ENCODE results near the gene GPR156.

GPR156 gene

DNA sequence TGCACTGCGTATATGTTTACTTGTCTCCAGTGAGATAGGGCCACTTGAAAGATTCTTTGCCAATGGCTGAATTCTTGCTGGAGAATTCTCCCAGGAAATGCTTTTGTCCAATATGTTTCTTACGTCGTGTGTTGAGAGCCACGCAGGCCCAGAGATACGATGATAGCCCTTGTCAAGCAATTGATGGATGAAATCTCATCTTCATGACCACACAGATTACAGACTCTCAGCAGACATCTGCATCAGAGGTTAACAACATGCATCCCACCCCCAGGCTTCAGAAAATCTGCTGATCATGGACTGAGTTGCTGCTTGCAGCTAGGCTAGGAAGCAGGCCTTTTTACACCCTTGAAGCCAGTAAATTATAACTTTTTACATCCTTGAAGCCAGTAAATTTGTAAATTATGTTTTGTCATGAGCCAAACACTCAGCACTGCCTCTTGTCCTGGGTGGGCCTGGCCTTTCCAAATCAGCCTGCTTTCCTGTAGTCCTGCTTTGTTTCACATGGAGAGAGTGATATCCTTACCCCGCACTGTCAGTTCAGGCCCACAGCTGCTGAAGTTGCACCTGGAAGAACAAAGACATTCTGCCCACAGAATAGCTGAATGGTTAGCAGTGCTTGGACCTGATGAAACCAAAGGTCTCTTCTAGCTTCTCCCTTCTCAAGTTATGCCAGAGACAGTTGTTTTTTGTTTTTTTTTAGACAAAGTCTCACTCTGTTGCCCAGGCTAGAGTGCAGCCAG, 84.4 kb downstream of the GPR156 start:
- TF ChIP-seq CEBPB (IDR thresholded peaks at IDR 0.05) (no peak), EP300 (IDR thresholded peaks at IDR 0.05; ENCODE audit: borderline replicate concordance) (no peak), FOXM1 (IDR thresholded peaks at IDR 0.05; ENCODE audit: borderline replicate concordance, low read depth) (no peak), REST (IDR thresholded peaks at IDR 0.05; ENCODE audit: low read depth) (no peak), YY1 (IDR thresholded peaks at IDR 0.05; ENCODE audit: low read depth) (no peak), TCF12 (IDR thresholded peaks at IDR 0.05; ENCODE audit: low read depth) (no peak), TAF1 (IDR thresholded peaks at IDR 0.05; ENCODE audit: low read depth) (no peak), TEAD4 (IDR thresholded peaks at IDR 0.05) (no peak), EGR1 (IDR thresholded peaks at IDR 0.05) (no peak), RAD21 (IDR thresholded peaks at IDR 0.05; ENCODE audit: low read depth) (no peak), NFIC (IDR thresholded peaks at IDR 0.05) (no peak), ZBTB7A (IDR thresholded peaks at IDR 0.05; ENCODE audit: low read depth) (no peak), MAX (IDR thresholded peaks at IDR 0.05) (no peak)
- TF ChIP-seq, protein P1, sequence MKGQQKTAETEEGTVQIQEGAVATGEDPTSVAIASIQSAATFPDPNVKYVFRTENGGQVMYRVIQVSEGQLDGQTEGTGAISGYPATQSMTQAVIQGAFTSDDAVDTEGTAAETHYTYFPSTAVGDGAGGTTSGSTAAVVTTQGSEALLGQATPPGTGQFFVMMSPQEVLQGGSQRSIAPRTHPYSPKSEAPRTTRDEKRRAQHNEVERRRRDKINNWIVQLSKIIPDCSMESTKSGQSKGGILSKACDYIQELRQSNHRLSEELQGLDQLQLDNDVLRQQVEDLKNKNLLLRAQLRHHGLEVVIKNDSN (IDR thresholded peaks at IDR 0.05): no peak

DNA sequence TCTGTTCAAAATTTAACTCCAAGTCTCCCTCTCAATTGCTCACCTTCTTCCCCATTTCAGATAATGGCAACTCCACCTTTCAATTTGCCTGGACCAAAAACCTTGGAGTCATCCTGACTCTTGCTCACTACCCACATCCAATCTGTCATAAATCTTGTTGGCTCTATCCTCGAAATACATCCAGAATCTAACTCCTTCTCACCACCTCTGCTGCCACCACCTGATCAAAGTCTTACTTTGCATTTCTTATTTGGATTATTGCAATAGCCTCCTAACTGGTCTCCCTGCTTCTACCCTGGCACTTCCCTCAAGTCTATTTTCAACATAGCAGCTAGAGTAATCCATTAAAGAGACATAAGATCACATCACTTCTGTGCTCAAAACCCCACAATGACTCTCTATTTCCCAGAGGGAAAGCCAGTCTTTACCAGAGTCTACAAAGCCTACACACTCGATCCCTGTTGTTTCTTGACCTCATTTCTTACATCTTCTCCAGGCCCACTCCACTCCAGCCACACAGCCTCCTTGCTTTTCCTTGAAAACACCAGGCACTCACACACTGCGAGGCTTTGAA, 86.6 kb downstream of the GPR156 start:
- peak; percentile 75 for TF ChIP-seq RAD21 (IDR thresholded peaks at IDR 0.05; ENCODE audit: low read depth)
- no peak for TF ChIP-seq CREB1 (IDR thresholded peaks at IDR 0.05; ENCODE audit: low read depth)

- TF ChIP-seq TCF12 (IDR thresholded peaks at IDR 0.05; ENCODE audit: low read depth) (no peak), NFIC (IDR thresholded peaks at IDR 0.05) (no peak), EP300 (IDR thresholded peaks at IDR 0.05; ENCODE audit: borderline replicate concordance) (no peak), TAF1 (IDR thresholded peaks at IDR 0.05; ENCODE audit: low read depth) (no peak), CREB1 (IDR thresholded peaks at IDR 0.05; ENCODE audit: low read depth) (no peak), TEAD4 (IDR thresholded peaks at IDR 0.05) (no peak), CEBPB (IDR thresholded peaks at IDR 0.05) (no peak), FOXM1 (IDR thresholded peaks at IDR 0.05; ENCODE audit: borderline replicate concordance, low read depth) (no peak), MAX (IDR thresholded peaks at IDR 0.05) (no peak), REST (IDR thresholded peaks at IDR 0.05; ENCODE audit: low read depth) (no peak), ZBTB7A (IDR thresholded peaks at IDR 0.05; ENCODE audit: low read depth) (no peak), RAD21 (IDR thresholded peaks at IDR 0.05; ENCODE audit: low read depth) (no peak), YY1 (IDR thresholded peaks at IDR 0.05; ENCODE audit: low read depth) (no peak)
Observed at GRCh38 chr3:120196812-120197211, 88.2 kb downstream of the GPR156 start.

DNA sequence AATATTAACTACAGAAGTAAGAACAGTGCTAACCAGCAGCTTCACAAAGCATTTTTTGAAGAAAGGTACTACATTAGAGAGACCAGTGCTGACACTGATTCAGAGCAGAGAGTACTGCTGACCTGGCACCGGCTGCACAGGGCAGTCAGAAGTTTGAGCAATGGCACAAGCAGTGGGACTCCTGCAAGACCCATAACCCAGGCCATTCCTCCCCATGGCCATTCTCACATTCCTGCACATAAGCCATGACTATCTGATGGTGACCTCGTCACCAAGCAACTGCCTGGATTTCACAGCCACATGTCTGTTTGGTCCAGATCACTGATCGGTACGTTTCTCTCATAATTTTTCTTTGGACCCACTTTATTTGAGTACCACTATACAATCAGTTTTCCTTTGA, 88.7 kb downstream of the GPR156 start:
- TF ChIP-seq EGR1 (IDR thresholded peaks at IDR 0.05): no peak
- no peak for TF ChIP-seq ZBTB7A (IDR thresholded peaks at IDR 0.05; ENCODE audit: low read depth)
- no peak for TF ChIP-seq FOXM1 (IDR thresholded peaks at IDR 0.05; ENCODE audit: borderline replicate concordance, low read depth)
- TF ChIP-seq CREB1 (IDR thresholded peaks at IDR 0.05; ENCODE audit: low read depth): no peak
- no peak for TF ChIP-seq NFIC (IDR thresholded peaks at IDR 0.05)
- no peak for TF ChIP-seq TAF1 (IDR thresholded peaks at IDR 0.05; ENCODE audit: low read depth)
- no peak for TF ChIP-seq REST (IDR thresholded peaks at IDR 0.05; ENCODE audit: low read depth)
- TF ChIP-seq YY1 (IDR thresholded peaks at IDR 0.05; ENCODE audit: low read depth): no peak
- TF ChIP-seq RAD21 (IDR thresholded peaks at IDR 0.05; ENCODE audit: low read depth): no peak
- TF ChIP-seq, protein P1 (IDR thresholded peaks at IDR 0.05): no peak
- no peak for TF ChIP-seq MAX (IDR thresholded peaks at IDR 0.05)
- TF ChIP-seq TEAD4 (IDR thresholded peaks at IDR 0.05): no peak
- no peak for TF ChIP-seq TCF12 (IDR thresholded peaks at IDR 0.05; ENCODE audit: low read depth)
- TF ChIP-seq CEBPB (IDR thresholded peaks at IDR 0.05): no peak
